ENCODE measurements around the gene DKK1. TPM values are rescaled to one million over a fixed set of nuclear protein-coding genes. Genes with fewer than 3 reads are reported as not detected.

The DKK1 gene
- total and polyA plus RNA-seq, 2 of the 13 experiments (the other 11 are each of a cell fraction or from before 2014, with no cell fraction given) = 123 to 262 TPM

DNA sequence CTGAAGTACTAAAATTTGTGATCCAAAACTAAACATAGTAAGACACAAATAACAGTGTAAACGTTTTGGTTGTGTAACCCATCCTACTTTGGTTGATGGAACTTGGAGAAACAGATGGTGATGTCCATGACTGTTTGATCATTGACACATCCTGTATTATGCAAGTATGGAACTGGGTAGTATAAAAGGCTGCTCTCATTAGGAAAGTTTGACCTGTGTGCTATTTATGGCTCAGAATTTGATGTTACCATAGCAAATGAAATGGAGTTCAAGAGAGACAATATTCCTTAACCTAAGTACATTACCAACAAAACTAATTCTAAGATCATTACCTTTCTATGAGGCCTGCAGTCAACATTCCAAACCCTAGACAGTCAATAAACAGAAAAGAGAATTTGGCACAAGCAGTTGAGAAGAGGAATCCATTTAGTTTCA is 39.9 kb downstream of the DKK1 start (continued):
- TF ChIP-seq, protein P1, sequence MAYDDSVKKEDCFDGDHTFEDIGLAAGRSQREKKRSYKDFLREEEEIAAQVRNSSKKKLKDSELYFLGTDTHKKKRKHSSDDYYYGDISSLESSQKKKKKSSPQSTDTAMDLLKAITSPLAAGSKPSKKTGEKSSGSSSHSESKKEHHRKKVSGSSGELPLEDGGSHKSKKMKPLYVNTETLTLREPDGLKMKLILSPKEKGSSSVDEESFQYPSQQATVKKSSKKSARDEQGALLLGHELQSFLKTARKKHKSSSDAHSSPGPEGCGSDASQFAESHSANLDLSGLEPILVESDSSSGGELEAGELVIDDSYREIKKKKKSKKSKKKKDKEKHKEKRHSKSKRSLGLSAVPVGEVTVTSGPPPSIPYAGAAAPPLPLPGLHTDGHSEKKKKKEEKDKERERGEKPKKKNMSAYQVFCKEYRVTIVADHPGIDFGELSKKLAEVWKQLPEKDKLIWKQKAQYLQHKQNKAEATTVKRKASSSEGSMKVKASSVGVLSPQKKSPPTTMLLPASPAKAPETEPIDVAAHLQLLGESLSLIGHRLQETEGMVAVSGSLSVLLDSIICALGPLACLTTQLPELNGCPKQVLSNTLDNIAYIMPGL (CRISPR knock-in tag; IDR thresholded peaks at IDR 0.05; ENCODE audit: borderline replicate concordance in 1 of 2, low read depth in 1 of 2) = no peak
- TF ChIP-seq DR1 (CRISPR knock-in tag; IDR thresholded peaks at IDR 0.05) = no peak
- no peak for TF ChIP-seq CHD2 (IDR thresholded peaks at IDR 0.05; ENCODE audit: low read depth, low read length)
- TF ChIP-seq ZNF619 (CRISPR knock-in tag; IDR thresholded peaks at IDR 0.05) = no peak
- peak; percentile 87 for TF ChIP-seq NCOA2 (CRISPR knock-in tag; IDR thresholded peaks at IDR 0.05)
- TF ChIP-seq E2F1 (CRISPR knock-in tag; IDR thresholded peaks at IDR 0.05) = no peak
- TF ChIP-seq E2F2 (CRISPR knock-in tag; IDR thresholded peaks at IDR 0.05; ENCODE audit: borderline replicate concordance) = no peak
- TF ChIP-seq ZNF564 (CRISPR knock-in tag; IDR thresholded peaks at IDR 0.05) = no peak
- TF ChIP-seq, protein P2, sequence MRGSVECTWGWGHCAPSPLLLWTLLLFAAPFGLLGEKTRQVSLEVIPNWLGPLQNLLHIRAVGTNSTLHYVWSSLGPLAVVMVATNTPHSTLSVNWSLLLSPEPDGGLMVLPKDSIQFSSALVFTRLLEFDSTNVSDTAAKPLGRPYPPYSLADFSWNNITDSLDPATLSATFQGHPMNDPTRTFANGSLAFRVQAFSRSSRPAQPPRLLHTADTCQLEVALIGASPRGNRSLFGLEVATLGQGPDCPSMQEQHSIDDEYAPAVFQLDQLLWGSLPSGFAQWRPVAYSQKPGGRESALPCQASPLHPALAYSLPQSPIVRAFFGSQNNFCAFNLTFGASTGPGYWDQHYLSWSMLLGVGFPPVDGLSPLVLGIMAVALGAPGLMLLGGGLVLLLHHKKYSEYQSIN (CRISPR knock-in tag; IDR thresholded peaks at IDR 0.05; ENCODE audit: borderline replicate concordance) = no peak
- TF ChIP-seq DNMT1 (CRISPR knock-in tag; IDR thresholded peaks at IDR 0.05) = no peak
- no peak for TF ChIP-seq ZNF234 (CRISPR knock-in tag; conservative IDR thresholded peaks at IDR 0.05)
- TF ChIP-seq ZNF124 (CRISPR knock-in tag; IDR thresholded peaks at IDR 0.05) = no peak
- no peak for TF ChIP-seq PTBP1 (IDR thresholded peaks at IDR 0.05; ENCODE audit: low read depth, low read length, poor library complexity, severe bottlenecking)
- TF ChIP-seq MEF2D (CRISPR knock-in tag; IDR thresholded peaks at IDR 0.05) = peak; percentile 98
- TF ChIP-seq SUZ12 (IDR thresholded peaks at IDR 0.05; ENCODE audit: low read depth, low read length) = no peak
- no peak for TF ChIP-seq FOXK2 (IDR thresholded peaks at IDR 0.05)
- no peak for TF ChIP-seq RARG (CRISPR knock-in tag; IDR thresholded peaks at IDR 0.05; ENCODE audit: low read depth)
- no peak for TF ChIP-seq ZNF343 (CRISPR knock-in tag; IDR thresholded peaks at IDR 0.05)
- no peak for TF ChIP-seq ETV6 (CRISPR knock-in tag; conservative IDR thresholded peaks at IDR 0.05)
- TF ChIP-seq, protein P3, sequence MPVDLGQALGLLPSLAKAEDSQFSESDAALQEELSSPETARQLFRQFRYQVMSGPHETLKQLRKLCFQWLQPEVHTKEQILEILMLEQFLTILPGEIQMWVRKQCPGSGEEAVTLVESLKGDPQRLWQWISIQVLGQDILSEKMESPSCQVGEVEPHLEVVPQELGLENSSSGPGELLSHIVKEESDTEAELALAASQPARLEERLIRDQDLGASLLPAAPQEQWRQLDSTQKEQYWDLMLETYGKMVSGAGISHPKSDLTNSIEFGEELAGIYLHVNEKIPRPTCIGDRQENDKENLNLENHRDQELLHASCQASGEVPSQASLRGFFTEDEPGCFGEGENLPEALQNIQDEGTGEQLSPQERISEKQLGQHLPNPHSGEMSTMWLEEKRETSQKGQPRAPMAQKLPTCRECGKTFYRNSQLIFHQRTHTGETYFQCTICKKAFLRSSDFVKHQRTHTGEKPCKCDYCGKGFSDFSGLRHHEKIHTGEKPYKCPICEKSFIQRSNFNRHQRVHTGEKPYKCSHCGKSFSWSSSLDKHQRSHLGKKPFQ (CRISPR knock-in tag; IDR thresholded peaks at IDR 0.05; ENCODE audit: insufficient replicate concordance) = no peak
- TF ChIP-seq TSC22D2 (CRISPR knock-in tag; IDR thresholded peaks at IDR 0.05; ENCODE audit: borderline replicate concordance) = no peak
- TF ChIP-seq MAFK (conservative IDR thresholded peaks at IDR 0.05 in 1 of 2, IDR thresholded peaks at IDR 0.05 in 1 of 2; ENCODE audit: low read length in 2 of 2) = no peak
- TF ChIP-seq ZBTB14 (CRISPR knock-in tag; IDR thresholded peaks at IDR 0.05) = no peak
- no peak for TF ChIP-seq ERF (CRISPR knock-in tag; IDR thresholded peaks at IDR 0.05)

Data from HepG2 (cell line).